ENCODE data around the gene SPATA4.

DNA sequence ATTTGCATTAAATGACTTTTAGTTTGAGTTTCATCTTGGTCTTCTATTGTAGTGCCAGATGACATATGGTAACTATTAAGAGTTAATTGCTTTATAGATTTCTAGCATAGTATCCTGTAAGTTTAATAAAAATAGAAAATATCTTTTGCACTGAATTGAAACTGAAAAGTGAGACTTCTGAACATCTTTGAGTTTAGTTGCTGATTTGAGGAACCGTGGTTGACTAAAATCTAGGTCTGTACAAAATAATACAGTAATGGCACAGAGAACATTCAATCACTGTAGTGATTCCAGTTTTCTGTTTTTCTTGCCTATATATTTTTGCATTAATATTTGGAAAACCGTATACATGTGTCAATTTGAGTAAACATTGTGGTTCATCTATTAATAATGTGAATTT, 60.7 kb downstream of the SPATA4 start:
- TF ChIP-seq, protein P1, sequence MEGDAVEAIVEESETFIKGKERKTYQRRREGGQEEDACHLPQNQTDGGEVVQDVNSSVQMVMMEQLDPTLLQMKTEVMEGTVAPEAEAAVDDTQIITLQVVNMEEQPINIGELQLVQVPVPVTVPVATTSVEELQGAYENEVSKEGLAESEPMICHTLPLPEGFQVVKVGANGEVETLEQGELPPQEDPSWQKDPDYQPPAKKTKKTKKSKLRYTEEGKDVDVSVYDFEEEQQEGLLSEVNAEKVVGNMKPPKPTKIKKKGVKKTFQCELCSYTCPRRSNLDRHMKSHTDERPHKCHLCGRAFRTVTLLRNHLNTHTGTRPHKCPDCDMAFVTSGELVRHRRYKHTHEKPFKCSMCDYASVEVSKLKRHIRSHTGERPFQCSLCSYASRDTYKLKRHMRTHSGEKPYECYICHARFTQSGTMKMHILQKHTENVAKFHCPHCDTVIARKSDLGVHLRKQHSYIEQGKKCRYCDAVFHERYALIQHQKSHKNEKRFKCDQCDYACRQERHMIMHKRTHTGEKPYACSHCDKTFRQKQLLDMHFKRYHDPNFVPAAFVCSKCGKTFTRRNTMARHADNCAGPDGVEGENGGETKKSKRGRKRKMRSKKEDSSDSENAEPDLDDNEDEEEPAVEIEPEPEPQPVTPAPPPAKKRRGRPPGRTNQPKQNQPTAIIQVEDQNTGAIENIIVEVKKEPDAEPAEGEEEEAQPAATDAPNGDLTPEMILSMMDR (IDR thresholded peaks at IDR 0.05; ENCODE audit: extremely low read depth in 1 of 2, insufficient read depth in 1 of 2, low read depth in 1 of 2, low read length in 2 of 2): no peak
- no peak for TF ChIP-seq EZH2 (IDR thresholded peaks at IDR 0.05; ENCODE audit: borderline replicate concordance, low read depth, low read length, severe bottlenecking)
- TF ChIP-seq POLR2AphosphoS5 (IDR thresholded peaks at IDR 0.05; ENCODE audit: insufficient read depth, low read depth, low read length): no peak
- TF ChIP-seq POLR2A (IDR thresholded peaks at IDR 0.05; ENCODE audit: low read depth, low read length): no peak
- TF ChIP-seq, protein P2, sequence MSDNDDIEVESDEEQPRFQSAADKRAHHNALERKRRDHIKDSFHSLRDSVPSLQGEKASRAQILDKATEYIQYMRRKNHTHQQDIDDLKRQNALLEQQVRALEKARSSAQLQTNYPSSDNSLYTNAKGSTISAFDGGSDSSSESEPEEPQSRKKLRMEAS (IDR thresholded peaks at IDR 0.05; ENCODE audit: insufficient read depth, insufficient read length): no peak
- TF ChIP-seq FOS (IDR thresholded peaks at IDR 0.05; ENCODE audit: borderline replicate concordance, insufficient read depth, low read length): no peak
- TF ChIP-seq MYC (IDR thresholded peaks at IDR 0.05; ENCODE audit: low read depth, low read length): no peak
- TF ChIP-seq GATA2 (IDR thresholded peaks at IDR 0.05; ENCODE audit: insufficient read depth, insufficient read length, low read depth, low read length): no peak
- no peak for TF ChIP-seq JUN (IDR thresholded peaks at IDR 0.05; ENCODE audit: borderline replicate concordance, insufficient read depth, insufficient read length, low read depth)

Measured in endothelial cell of umbilical vein (primary cell).